ENCODE data around the gene NSUN6.
"Not testable (repeated sequence)": the region's sequence is repeated elsewhere in the genome, so short reads cannot be mapped to it uniquely, and the experiment has no call there.

Gene NSUN6

DNA sequence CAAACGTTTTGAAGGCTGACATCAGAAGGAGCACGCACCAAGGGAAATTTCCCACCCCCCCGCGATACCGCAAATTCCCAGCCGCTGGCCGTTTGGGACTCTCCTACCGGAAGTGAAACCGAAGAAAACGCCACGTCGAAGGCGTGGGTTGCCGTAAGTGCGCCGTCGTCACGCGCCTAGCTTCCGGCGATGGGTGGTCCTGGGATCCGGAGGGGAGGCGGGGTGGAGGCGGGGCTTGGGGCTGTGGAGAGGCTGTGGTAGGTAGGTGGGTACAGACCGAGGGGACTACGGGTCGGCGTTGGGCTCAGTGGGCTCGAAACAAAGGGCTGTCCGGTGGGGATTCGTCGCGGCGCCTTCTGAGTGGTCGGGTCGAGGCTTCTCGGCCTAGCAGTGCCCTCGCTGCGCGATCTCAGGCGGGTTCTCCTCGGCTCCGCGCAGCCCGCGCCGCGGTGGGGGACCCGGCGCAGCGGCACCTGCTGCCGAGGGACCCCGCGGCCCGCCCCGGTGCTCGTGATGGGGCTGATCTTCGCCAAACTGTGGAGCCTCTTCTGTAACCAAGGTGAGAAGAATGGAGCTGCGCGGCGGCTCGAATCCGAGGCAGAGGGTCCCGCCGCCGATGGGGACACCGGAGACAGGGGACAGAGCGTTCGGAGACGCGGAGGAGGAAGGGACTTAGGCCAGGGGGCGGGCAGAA, 7.9 kb upstream of the NSUN6 start, which contains the start of gene ARL5B:
ARL5B (plus strand) TSS at position 307 of the 694 bp plus-strand sequence; CDS start at position 514, 207 bp downstream.
- FAIRE-seq, result no peak

DNA sequence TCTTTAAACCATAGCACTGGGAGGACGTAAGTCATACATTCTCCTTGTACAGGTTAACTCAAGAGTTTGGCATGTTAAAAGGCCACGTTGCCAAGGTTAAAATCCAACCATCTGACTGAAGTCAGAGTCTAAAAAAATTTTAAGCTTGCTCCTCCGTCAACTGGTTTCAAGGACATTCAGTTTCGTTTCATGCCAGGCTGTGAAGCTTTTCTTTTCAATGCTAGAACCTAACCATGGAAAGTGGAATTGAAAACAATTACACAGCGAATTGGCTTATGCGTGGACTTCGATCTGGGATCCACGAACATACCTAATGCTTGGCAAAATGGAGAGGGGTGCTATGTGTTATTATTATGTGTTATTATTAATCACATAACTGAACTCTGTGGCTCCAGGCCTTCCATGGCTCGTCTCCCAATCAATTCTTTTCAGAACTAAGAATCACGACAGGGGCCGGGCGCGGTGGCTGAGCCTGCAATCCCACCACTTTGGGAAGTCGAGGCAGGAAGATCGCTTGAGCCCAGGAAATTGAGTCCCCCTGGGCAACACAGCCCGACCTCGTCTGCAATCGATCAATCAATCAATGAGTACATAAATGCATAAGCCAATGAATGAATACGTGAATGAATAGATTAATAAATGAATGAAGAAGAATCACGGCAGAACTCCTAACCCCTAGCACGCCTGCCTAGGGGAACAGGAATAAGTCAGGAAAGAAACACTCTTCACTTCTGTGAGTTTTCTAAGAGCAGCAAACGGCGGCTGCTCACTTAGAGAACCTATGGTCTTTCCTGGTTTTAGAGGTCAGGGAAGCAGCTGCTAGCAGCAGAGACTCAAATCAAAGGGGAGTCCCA, 7.1 kb upstream of the NSUN6 start:
- no peak for FAIRE-seq

DNA sequence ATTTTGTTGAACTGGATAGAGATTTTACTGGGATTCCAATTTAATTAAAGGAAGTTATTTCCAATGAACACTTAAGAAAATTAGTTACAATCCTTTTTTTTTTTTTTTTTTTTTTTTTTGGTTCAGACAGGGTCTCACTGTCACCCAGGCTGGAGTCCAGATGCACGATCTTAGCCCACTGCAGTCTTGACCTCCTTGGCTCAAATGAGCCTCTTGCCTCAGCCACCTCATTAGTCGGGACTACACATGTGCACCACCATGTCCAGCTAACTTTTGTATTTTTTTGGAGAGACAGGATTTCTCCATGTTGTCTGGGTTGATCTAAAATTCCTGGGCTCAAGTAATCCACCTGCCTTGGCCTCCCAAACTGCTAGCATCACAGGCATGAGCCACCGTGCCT, 5.3 kb upstream of the NSUN6 start:
- FAIRE-seq, result no peak

DNA sequence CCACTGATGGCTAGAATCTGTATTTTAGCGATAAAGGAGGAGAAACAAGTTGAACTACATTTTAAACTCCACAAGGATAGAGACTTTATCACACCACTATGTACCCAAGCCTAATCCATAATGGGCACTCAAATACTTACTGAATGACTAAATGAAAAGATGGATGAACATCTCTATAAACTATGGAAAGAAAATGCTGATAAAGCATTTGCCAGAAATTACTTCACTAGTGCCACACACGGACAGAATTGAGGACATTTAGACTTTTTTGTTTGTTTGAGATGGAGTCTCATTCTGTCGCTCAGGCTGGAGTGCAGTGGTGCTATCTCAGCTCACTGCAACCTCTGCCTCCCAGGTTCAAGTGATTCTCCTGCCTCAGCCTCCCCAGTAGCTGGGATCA, 1.7 kb upstream of the NSUN6 start:
- FAIRE-seq, result no peak

DNA sequence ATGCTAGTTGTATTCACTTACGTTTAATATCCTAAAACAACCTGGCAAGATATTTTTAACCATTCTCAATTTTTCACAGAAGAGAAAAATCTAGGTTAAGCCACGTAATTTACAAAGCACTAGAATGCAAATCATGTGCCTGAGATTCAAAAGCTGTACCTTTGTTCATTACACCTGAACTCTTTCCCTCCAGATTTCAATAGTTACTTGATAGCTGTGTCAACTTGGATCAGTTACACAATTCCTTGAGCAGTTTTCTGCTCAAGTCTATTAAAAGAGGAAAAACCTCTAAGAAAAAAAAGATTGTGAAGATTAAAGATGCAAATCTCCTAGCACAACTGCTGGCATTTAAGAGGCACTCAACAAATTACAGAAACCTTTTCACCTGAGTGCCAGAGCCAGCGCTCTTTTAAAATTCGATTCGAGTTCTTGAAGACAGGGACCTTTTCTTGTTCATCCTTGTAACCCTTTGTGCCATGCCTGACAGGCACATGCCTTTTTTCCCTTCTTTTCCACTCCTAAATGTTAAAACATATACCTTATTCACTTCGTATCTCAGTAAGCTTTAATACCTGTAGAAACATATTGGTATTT, 886 bp downstream of the NSUN6 start:
- peak; percentile 14 for FAIRE-seq

DNA sequence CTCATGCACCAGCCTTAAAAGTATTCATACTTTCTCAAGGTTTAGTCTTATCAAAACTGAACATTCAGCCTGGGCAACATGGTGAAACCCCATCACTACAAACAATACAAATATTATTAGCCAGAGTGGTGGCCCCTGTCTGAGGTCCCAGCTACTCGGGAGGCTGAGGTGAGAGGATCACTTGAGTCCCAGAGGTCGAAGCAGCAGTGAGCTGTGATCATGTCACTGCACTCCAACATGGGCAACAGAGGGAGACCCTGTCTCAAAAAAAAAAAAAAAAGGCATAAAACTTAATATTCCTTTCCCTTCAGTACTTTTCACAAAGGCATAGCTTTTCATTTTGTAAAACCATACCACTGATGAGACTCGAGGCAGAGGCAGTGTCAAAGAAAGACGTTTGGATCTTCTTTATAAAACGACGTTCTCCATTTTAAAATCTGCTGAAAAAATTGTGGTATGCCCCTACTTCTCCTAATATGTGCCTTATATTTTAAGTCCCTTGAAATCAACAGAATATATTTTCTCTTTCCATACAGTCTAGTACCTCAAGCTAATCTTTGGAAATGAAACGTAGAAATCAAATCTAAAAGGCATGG, 1.9 kb downstream of the NSUN6 start:
- FAIRE-seq, result no peak

DNA sequence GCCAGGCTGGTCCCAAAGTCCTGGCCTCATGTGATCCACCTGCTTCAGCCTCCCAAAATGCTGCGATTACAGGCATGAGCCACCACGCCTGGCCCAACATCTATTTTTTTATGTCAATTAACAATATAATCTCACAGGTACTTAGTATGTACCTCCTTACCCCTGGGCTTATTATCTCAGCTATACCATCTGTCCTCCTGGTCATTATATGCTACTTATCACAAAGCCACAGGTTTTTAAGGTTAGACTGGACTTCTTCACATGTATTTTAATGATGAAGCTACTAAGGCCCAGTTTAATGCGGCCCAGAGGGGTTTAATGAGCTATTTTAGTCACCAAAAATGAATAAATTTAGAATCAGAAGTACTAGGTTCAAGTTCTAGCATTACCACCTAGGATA, 3.4 kb downstream of the NSUN6 start:
- no peak for FAIRE-seq

DNA sequence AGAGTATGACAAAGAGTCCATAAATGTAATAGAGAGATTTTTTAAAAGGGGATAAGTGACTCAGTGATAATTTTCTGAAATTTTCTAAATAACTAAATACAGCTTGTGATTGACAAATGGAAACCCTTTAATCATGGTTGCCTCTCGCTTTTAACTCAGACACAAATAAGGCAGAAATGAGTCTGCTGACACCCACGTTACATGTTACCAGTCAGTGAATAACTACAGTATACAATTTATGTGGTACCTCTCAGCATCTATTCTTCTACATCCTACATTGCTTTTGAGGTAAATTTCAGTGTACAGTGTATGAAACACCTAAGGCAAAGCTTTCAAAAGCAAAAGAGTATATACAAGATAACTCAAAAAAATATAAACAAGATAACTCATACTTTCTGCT, 4.2 kb downstream of the NSUN6 start:
- FAIRE-seq, result no peak

DNA sequence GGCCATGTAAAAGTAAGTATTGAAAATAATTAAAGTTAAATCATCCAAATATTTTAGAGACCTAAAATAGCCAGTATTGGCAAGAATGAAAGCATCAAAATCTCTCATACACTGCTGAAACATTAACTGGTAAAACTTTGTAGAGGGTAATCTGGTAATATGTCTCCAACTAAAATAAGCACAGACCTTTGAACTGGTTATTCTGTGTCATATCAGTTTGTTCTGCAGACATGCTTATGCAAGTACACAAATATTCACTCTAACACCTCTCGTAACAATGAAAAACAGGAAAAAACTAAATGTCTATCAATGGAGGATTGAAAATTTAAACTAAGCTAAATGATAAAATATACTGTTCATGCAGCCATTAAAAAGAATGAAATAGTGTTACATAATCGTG, 11.7 kb downstream of the NSUN6 start:
- not testable (repeated sequence) for FAIRE-seq

DNA sequence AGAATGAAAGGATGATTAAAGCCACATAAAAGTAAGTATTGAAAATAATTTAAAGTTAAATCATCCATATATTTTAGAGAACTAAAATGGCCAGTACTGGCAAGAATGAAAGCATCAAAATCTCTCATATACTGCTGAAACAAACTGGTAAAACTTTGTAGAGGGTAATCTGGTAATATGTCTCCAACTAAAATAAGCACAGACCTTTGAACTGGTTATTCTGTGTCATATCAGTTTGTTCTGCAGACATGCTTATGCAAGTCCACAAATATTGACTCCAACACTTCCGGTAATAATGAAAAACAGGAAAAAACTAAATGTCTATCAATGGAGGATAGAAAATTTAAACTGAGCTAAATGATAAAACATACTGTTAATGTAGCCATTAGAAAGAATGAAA, 14.0 kb downstream of the NSUN6 start:
- FAIRE-seq, result peak; percentile 75

DNA sequence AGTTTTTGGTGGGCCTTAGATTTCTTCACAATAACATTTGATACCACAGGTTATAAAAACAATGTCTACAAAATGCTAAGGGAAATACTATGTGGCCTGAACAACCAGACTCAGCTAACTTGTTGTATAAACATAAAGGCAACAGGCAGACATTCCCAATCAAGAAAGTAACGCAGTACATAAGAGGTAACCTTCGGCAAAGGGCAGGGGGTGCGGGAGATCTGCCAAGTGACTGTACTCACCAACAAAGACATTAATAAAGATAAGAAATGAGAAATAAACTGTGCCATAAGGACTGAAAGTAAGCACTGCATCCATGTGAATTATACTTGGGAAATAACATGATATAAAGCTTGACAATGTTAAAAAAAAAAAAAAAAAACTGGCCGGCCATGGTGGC, 15.4 kb downstream of the NSUN6 start:
- FAIRE-seq, result no peak

DNA sequence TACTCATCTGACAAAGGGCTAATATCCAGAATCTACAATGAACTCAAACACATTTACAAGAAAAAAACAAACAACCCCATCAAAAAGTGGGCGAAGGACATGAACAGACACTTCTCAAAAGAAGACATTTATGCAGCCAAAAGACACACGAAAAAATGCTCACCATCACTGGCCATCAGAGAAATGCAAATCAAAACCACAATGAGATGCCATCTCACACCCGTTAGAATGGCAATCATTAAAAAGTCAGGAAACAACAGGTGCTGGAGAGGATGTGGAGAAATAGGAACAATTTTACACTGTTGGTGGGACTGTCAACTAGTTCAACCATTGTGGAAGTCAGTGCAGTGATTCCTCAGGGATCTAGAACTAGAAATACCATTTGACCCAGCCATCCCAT, 18.9 kb downstream of the NSUN6 start:
- FAIRE-seq, result not testable (repeated sequence)

DNA sequence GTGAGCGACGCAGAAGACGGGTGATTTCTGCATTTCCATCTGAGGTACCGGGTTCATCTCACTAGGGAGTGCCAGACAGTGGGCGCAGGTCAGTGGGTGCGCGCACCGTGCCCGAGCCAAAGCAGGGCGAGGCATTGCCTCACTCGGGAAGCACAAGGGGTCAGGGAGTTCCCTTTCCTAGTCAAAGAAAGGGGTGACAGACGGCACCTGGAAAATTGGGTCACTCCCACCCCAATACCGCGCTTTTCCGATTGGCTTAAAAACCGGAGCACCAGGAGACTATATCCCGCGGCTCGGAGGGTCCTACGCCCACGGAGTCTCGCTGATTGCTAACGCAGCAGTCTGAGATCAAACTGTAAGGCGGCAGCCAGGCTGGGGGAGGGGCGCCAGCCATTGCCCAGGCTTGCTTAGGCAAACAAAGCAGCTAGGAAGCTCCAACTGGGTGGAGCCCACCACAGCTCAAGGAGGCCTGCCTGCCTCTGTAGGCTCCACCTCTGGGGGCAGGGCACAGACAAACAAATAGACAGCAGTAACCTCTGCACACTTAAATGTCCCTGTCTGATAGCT, 23.9 kb downstream of the NSUN6 start:
- not testable (repeated sequence) for FAIRE-seq

DNA sequence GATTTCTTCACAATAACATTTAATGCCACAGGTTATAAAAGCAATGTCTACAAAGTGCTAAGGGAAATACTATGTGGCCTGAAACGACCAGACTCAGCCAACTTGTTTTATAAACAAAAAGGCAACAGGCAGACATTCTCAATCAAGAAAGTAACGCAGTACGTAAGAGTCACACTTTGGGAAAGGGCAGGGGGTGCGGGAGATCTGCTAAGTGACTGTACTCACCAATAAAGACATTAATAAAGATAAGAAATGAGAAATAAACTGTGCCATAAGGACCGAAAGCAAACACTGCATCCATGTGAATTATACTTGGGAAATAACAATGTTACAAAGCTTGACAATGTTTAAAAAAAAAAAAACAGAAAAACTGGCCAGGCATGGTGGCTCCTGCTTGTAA, 25.5 kb downstream of the NSUN6 start:
- no peak for FAIRE-seq

DNA sequence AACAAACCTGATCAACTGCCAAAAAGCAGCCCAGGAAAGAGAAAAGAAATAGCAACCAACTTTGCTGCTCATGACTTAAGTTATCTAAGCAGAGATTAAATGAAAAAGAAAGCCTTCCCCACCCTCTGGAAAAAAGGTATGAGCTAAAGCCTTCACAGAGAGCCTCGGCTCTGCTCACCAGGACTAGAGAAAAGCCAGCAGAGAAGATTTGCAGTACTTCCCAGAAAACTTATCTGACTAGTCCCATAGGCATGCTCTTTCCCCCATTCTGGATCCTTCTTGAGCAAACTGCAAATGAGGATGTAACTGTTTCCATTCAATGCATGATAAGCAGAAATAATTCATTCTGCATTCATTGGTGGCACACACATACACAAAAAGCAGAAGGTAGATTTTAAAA, 27.7 kb downstream of the NSUN6 start:
- not testable (repeated sequence) for FAIRE-seq

DNA sequence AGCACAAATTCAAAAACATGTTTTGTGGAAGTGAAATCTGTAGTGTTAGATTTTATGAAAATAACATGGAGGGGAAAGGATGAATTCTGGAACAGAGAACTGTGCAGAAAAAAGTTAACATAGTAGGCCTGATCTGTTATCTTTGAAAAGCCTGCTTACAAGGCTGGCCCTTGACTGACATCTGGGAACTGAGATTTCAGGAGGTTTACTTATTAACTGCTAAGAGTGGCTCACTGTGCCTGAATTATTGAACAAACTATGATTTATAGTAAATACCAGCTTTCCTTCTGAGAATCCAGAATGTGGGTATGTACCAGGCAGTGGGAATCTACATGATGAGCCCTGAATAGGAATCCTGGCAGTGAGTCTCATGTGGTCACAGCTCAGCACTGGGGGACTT, 30.5 kb downstream of the NSUN6 start:
- no peak for FAIRE-seq

DNA sequence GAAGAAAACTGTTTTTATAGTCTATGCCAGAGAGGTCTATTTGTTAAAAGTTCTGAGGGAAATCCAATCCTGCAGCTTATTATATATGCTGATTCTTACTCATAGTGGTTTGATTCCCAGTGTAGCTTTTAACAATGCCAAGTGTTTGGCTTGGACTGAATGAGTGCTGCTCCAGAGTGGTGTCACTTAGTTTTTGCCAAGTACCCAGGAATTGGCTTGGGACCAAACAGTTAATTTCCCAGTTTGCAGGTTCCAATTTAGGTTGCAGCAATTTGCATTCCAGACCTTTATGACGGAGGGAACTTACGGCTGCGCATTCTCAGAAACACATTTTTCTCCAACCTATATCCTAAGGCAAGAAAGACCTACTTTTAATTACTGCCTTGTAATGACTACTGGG, 32.4 kb downstream of the NSUN6 start:
- FAIRE-seq, result no peak

DNA sequence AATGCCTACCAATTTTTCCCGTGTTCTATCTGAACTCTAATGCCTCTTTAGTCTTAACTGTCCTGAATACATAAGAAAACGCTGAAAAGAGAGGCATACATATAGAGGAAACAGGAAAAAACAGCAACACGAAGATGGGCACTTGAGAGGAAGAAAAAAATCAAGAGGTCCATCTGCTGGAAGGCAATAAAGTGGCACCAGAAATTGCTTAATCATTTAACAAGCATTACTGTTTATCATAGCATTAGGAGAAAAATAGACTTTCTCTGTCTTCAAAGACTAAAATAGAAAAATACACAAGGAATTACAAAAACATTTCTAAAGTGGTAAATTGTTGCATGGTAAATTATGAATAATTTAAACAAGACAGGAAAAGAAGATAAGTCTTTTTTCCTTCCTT, 35.0 kb downstream of the NSUN6 start:
- FAIRE-seq, result no peak

DNA sequence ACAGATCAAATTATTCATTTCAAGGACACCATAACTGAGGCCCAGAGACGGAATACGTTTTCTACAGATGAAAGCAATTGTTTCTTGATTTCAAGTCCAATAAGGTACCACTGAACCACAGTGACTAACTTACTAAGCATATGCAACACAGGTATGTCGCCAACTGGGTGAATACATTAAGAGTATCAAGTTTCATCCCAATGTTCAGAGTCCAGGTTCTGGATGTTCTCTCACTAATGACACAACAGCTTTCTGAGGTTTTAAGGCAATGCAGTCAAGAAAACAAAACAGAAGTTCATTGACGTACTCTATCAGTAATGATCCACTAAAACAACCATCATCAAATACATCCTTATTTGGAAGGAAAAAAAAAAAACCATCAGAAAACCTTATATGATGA, 35.8 kb downstream of the NSUN6 start:
- FAIRE-seq, result no peak

DNA sequence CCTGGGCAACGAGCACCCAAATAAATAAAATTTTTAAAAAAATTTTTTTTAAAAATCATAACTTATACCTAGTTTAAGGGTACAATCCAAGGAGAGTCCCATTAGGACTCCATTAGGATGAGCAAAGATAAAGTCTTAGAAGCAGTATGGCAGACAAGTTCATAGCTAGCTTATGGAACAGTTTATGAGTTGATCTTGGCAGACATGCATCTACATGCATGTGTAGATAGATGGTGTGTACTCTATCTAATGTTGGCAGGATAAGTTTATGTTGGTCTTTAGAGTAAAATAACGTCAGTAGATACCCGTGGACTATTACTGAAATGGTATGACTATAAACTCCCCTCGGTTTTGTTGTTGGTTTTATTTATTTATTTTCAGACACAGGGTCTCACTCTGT, 40.2 kb downstream of the NSUN6 start:
- no peak for FAIRE-seq

DNA sequence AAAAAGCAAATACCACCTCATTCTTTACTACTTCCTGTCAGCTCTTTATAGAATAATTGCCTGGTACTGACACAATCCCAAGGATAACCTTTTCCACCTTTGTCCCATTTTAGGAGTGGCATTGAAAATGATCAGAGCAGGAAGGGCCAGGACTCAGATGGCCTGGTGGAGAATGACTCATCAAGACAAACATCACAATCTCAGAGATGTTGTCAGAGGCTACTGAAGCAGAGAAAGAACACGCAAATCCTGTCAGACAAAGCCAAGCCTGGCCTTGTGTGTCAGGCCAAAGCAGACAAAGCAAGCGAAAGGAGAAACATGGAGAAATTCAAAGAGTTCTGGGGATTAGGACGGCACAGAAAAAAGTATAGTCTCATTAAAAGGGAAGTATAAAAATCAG, 40.9 kb downstream of the NSUN6 start:
- no peak for FAIRE-seq

DNA sequence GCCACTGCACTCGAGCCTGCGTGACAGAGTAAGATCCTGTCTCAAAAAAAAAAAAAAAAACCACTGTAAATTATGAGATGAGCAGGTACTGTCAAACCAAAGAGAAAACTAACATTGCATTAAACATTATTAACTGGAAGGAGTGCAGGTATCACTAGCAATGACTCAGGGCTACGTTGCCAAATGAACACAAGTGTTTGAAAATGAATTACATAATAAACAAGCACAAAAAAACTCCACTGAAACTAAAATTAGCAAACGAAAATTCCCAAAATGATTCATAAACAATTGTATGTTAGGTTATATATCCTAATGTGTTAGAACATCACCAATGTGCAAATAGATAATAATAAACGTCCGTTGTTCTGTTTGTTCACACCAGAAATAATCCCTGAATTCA, 42.8 kb downstream of the NSUN6 start:
- no peak for FAIRE-seq
